ENCODE measurements around the gene PCDHGA9.

The PCDHGA9 gene

GRCh38 chr5:141437221-141437620 lies 34.6 kb downstream of the PCDHGA9 start:
- no peaks in the 10 kb centered on the region for H3K27me3 ChIP-seq (ENCODE audit: control insufficient read depth, low read length)
- peaks cover 3% of the 10 kb centered on the region for H3K4me1 ChIP-seq (ENCODE audit: control insufficient read depth, low read length)
- no peaks in the 10 kb centered on the region for H3K9me2 ChIP-seq (replicated peaks; ENCODE audit: control insufficient read depth, low read length)
- no peaks in the 10 kb centered on the region for H4K20me1 ChIP-seq (ENCODE audit: control insufficient read depth, insufficient read depth, low read depth, low read length)
- no peaks in the 10 kb centered on the region for H3F3A ChIP-seq (ENCODE audit: control insufficient read depth, insufficient read depth)
- no peak for TF ChIP-seq EZH2phosphoT487 (IDR thresholded peaks at IDR 0.05; ENCODE audit: borderline replicate concordance, low read length)
- no peak for TF ChIP-seq CTCF (IDR thresholded peaks at IDR 0.05; ENCODE audit: low read depth, low read length, poor library complexity, severe bottlenecking)
- H3K4me3 ChIP-seq (ENCODE audit: low read length), result no peak overlapping the region
- no peak overlapping the region for H3K27ac ChIP-seq (ENCODE audit: low read depth, low read length)
- no peaks in the 10 kb centered on the region for H3K79me2 ChIP-seq (ENCODE audit: control insufficient read depth, low read length)
- no peak overlapping the region for H3K4me2 ChIP-seq (ENCODE audit: low read length)
- no peaks in the 10 kb centered on the region; the same call in 1 of the 2 replicates for H3K36me3 ChIP-seq (ENCODE audit: control insufficient read depth, low read length)
- H3K9me3 ChIP-seq (ENCODE audit: control insufficient read depth, insufficient read depth, low read length), result no peaks in the 10 kb centered on the region; the same call in 1 of the 2 replicates

- H3K4me1 ChIP-seq (ENCODE audit: control insufficient read depth, low read length), result peaks cover 15% of the 10 kb centered on the region
- no peaks in the 10 kb centered on the region for H3K9me3 ChIP-seq (ENCODE audit: control insufficient read depth, insufficient read depth, low read length)
- H3K27me3 ChIP-seq (ENCODE audit: control insufficient read depth, low read length), result no peaks in the 10 kb centered on the region
- no peak overlapping the region for H3K4me2 ChIP-seq (ENCODE audit: low read length)
- 0 out of 2 replicates have a peak, but pooled peaks cover 2% of the 10 kb centered on the region for H3F3A ChIP-seq (ENCODE audit: control insufficient read depth, insufficient read depth)
- H3K36me3 ChIP-seq (ENCODE audit: control insufficient read depth, low read length), result no peaks in the 10 kb centered on the region; the same call in 1 of the 2 replicates
- H4K20me1 ChIP-seq (ENCODE audit: control insufficient read depth, insufficient read depth, low read depth, low read length), result no peaks in the 10 kb centered on the region
- H3K27ac ChIP-seq (ENCODE audit: low read depth, low read length), result no peak overlapping the region
- no peaks in the 10 kb centered on the region for H3K9me2 ChIP-seq (replicated peaks; ENCODE audit: control insufficient read depth, low read length)
- no peak overlapping the region for H3K4me3 ChIP-seq (ENCODE audit: low read length)
- TF ChIP-seq EZH2phosphoT487 (IDR thresholded peaks at IDR 0.05; ENCODE audit: borderline replicate concordance, low read length) (no peak), CTCF (IDR thresholded peaks at IDR 0.05; ENCODE audit: low read depth, low read length, poor library complexity, severe bottlenecking) (no peak)
- H3K79me2 ChIP-seq (ENCODE audit: control insufficient read depth, low read length), result no peaks in the 10 kb centered on the region
Measured at GRCh38 chr5:141439411-141440141, 37.0 kb downstream of the PCDHGA9 start.

- 0 out of 2 replicates have a peak, but pooled peaks cover 2% of the 10 kb centered on the region for H3F3A ChIP-seq (ENCODE audit: control insufficient read depth, insufficient read depth)
- H3K36me3 ChIP-seq (ENCODE audit: control insufficient read depth, low read length), result no peaks in the 10 kb centered on the region; the same call in 1 of the 2 replicates
- no peak overlapping the region for H3K4me2 ChIP-seq (ENCODE audit: low read length)
- H3K27me3 ChIP-seq (ENCODE audit: control insufficient read depth, low read length), result no peaks in the 10 kb centered on the region
- H3K9me2 ChIP-seq (replicated peaks; ENCODE audit: control insufficient read depth, low read length), result no peaks in the 10 kb centered on the region
- H3K4me1 ChIP-seq (ENCODE audit: control insufficient read depth, low read length), result peaks cover 15% of the 10 kb centered on the region
- no peak overlapping the region for H3K27ac ChIP-seq (ENCODE audit: low read depth, low read length)
- TF ChIP-seq CTCF (IDR thresholded peaks at IDR 0.05; ENCODE audit: low read depth, low read length, poor library complexity, severe bottlenecking) (no peak), EZH2phosphoT487 (IDR thresholded peaks at IDR 0.05; ENCODE audit: borderline replicate concordance, low read length) (no peak)
- no peaks in the 10 kb centered on the region for H4K20me1 ChIP-seq (ENCODE audit: control insufficient read depth, insufficient read depth, low read depth, low read length)
- H3K79me2 ChIP-seq (ENCODE audit: control insufficient read depth, low read length), result no peaks in the 10 kb centered on the region
- no peak overlapping the region for H3K4me3 ChIP-seq (ENCODE audit: low read length)
- no peaks in the 10 kb centered on the region for H3K9me3 ChIP-seq (ENCODE audit: control insufficient read depth, insufficient read depth, low read length)
Measured at GRCh38 chr5:141440341-141440740, 37.8 kb downstream of the PCDHGA9 start.
